MCF 10A (cell line): ENCODE measurements around the gene SULT1C4. TPM values are rescaled to one million over a fixed set of nuclear protein-coding genes. Genes with fewer than 3 reads are reported as not detected.
A peak's percentile ranks its signal among the peaks of the same experiment; 100 is the strongest.
"Not testable (repeated sequence)": the region's sequence is repeated elsewhere in the genome, so short reads cannot be mapped to it uniquely, and the experiment has no call there.

ENCODE experiments used
- BruUV-seq: library from RNA; stranded (reverse); fragments of 400-500 nt; replicated peaks from 2 replicates; lab custom pipeline; 2021; lab: Mats Ljungman, UMichigan
- CTCF ChIA-PET: fragments of 300-600 bp; sonication (Branson Sonifier 250); formaldehyde crosslinking; extraction: SDS; loops from one replicate; lab custom pipeline; 2021; ENCODE audit warnings: antibody characterized with exemption, inconsistent platforms; lab: Yijun Ruan, JAX
- POLR2A ChIA-PET: fragments of 300-600, 350-650 bp; sonication (Branson Sonifier 250); formaldehyde crosslinking; extraction: SDS; loops from one replicate; lab custom pipeline; 2020; ENCODE audit warnings: antibody characterized with exemption, inconsistent platforms; lab: Yijun Ruan, JAX
- DNase-seq: peaks from one replicate; pipeline ENCODE4 v3.0.0-alpha.2; 2018; ENCODE audit not compliant: unreplicated experiment
- H3K27ac Mint-ChIP-seq: one replicate; pipeline ENCODE4 v1.8.0; 2022; ENCODE audit warnings: mild to moderate bottlenecking, low read depth, mixed read lengths; ENCODE audit not compliant: unreplicated experiment
- H3K27me3 Mint-ChIP-seq: one replicate; pipeline ENCODE4 v1.8.0; 2022; ENCODE audit warnings: mixed read lengths; ENCODE audit not compliant: insufficient read depth, unreplicated experiment
- H3K36me3 Mint-ChIP-seq: one replicate; pipeline ENCODE4 v1.8.0; 2022; ENCODE audit warnings: mild to moderate bottlenecking, moderate library complexity, mixed read lengths; ENCODE audit not compliant: insufficient read depth, unreplicated experiment
- H3K4me1 Mint-ChIP-seq: one replicate; pipeline ENCODE4 v1.8.0; 2022; ENCODE audit warnings: mixed read lengths; ENCODE audit not compliant: insufficient read depth, unreplicated experiment
- H3K4me3 Mint-ChIP-seq: one replicate; pipeline ENCODE4 v1.8.0; 2022; ENCODE audit warnings: mild to moderate bottlenecking, moderate library complexity, mixed read lengths; ENCODE audit not compliant: unreplicated experiment
- H3K9me3 Mint-ChIP-seq: one replicate; pipeline ENCODE4 v1.8.0; 2022; ENCODE audit warnings: mixed read lengths; ENCODE audit not compliant: unreplicated experiment
- CTCF ChIP-seq: fragments of 200-600 bp; IDR thresholded peaks from one replicate; pipeline ENCODE4 v1.8.0; 2022; ENCODE audit warnings: antibody characterized with exemption, mild to moderate bottlenecking; ENCODE audit not compliant: unreplicated experiment
- intact Hi-C: fragments of 100-400 bp; cut with micrococcal nuclease; formaldehyde crosslinking; loops from 2 replicates; pipeline ENCODE4 v1.14.1; 2022
- total RNA-seq: library from RNA; stranded (reverse); gene quantifications from 2 replicates; pipeline ENCODE4 v1.2.3, GENCODE V29; 2022

Gene SULT1C4
- total RNA-seq, 1 experiment from 2014 or later = not detected

DNA sequence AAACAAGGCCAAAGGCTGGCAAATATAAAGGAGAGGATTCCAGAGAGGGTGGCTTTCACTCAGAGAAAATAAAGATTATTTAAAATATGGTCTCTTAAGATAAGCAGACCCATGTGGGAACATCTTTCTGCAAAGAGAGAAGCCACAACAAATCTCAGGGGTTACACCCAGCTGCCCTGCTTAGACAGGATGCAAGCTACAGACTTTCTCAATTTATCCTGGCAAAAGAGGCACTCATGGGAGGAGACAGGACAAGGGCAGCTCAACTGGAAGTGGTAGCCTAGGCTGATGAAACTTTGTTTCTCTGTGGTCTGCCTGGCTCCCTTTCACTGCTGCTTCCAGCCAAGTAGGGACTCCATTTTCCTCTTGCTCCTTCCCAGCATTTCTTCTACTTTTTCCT lies 25.9 kb upstream of the SULT1C4 start:
- Mint-ChIP-seq H3K27ac (no peak overlapping the region), H3K9me3 (no peaks in the 10 kb centered on the region), H3K4me3 (no peak overlapping the region), H3K36me3 (no peaks in the 10 kb centered on the region), H3K4me1 (peaks cover 6% of the 10 kb centered on the region), H3K27me3 (no peaks in the 10 kb centered on the region)
- no peak for TF ChIP-seq CTCF
- peak; percentile 11 for DNase-seq
- POLR2A ChIA-PET = no interaction called here
- CTCF ChIA-PET = interaction anchor here (1.2 to 2.4 kb wide), 6 partner anchors 10 to 285 kb away, joined by 4 to 19 read pairs (median 6); no protein-coding TSS in a partner anchor
- no TSS peak for BruUV-seq
- intact Hi-C loops = loop anchor here (5.0 to 10.0 kb wide), 2 partner anchors 137 to 370 kb away; no protein-coding TSS in a partner anchor

- DNase-seq = peak; percentile 43
- ChIA-PET POLR2A (interaction anchor here (0.7 to 1.6 kb wide), 2 partner anchors 233 to 1772 kb away, joined by 3 to 4 read pairs; no protein-coding TSS in a partner anchor), CTCF (interaction anchor here (0.6 to 2.0 kb wide), 5 partner anchors 13 to 282 kb away, joined by 3 to 10 read pairs (median 4); no protein-coding TSS in a partner anchor)
- no peaks in the 10 kb centered on the region for H3K27me3 Mint-ChIP-seq
- H3K4me1 Mint-ChIP-seq = peaks cover 6% of the 10 kb centered on the region
- no peak for TF ChIP-seq CTCF
- no TSS peak for BruUV-seq
- H3K4me3 Mint-ChIP-seq = no peak overlapping the region
- H3K36me3 Mint-ChIP-seq = no peaks in the 10 kb centered on the region
- intact Hi-C loops = loop anchor here (5.0 to 10.0 kb wide), 2 partner anchors 139 to 368 kb away; no protein-coding TSS in a partner anchor
- H3K27ac Mint-ChIP-seq = peak overlapping the region; percentile 16
- H3K9me3 Mint-ChIP-seq = no peaks in the 10 kb centered on the region
These were observed 23.6 kb upstream of the SULT1C4 start for GRCh38 chr2:108354136-108354535.

- no peak overlapping the region for H3K27ac Mint-ChIP-seq
- ChIA-PET CTCF (interaction anchor here (0.6 kb wide), 1 partner anchor 105 kb away, joined by 4 read pairs; no protein-coding TSS in a partner anchor), POLR2A (no interaction called here)
- TSS peak; percentile 97 for BruUV-seq
- H3K9me3 Mint-ChIP-seq = no peaks in the 10 kb centered on the region
- peaks cover 6% of the 10 kb centered on the region for H3K4me1 Mint-ChIP-seq
- no peak for TF ChIP-seq CTCF
- H3K4me3 Mint-ChIP-seq = no peak overlapping the region
- intact Hi-C loops = loop anchor here (10.0 kb wide), 1 partner anchor 141 kb away; no protein-coding TSS in a partner anchor
- no peaks in the 10 kb centered on the region for H3K27me3 Mint-ChIP-seq
- DNase-seq = no peak
- H3K36me3 Mint-ChIP-seq = no peaks in the 10 kb centered on the region
These were observed 21.6 kb upstream of the SULT1C4 start for GRCh38 chr2:108355906-108356734.

DNA sequence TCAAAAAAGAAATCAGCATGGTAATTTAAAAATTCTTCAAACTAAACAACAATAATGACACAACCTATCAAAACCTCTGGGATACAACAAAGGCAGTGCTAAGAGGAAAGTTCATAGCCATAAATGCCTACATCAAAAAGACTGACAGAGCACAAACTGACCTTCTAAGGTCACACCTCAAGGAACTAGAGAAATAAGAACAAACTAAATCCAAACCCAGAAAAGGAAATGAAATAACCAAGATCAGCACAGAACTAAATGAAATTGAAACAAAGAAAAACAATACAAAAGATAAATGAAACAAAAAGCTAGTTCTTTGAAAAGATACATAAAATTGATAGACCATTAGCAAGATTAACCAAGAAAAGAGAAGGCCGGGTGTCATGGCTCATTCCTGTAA lies 18.4 kb upstream of the SULT1C4 start:
- H3K4me3 Mint-ChIP-seq, H3K27me3 Mint-ChIP-seq, H3K36me3 Mint-ChIP-seq, H3K9me3 Mint-ChIP-seq, POLR2A ChIA-PET, BruUV-seq, H3K27ac Mint-ChIP-seq, DNase-seq: not testable (repeated sequence)
- intact Hi-C loops = loop anchor here (10.0 kb wide), 1 partner anchor 145 kb away; no protein-coding TSS in a partner anchor
- CTCF ChIA-PET = interaction anchor here (0.6 to 0.7 kb wide), 2 partner anchors 8 to 228 kb away, joined by 3 to 4 read pairs; no protein-coding TSS in a partner anchor
- peaks cover 16% of the 10 kb centered on the region for H3K4me1 Mint-ChIP-seq
